ENCODE results near the gene CDH4.

DNA sequence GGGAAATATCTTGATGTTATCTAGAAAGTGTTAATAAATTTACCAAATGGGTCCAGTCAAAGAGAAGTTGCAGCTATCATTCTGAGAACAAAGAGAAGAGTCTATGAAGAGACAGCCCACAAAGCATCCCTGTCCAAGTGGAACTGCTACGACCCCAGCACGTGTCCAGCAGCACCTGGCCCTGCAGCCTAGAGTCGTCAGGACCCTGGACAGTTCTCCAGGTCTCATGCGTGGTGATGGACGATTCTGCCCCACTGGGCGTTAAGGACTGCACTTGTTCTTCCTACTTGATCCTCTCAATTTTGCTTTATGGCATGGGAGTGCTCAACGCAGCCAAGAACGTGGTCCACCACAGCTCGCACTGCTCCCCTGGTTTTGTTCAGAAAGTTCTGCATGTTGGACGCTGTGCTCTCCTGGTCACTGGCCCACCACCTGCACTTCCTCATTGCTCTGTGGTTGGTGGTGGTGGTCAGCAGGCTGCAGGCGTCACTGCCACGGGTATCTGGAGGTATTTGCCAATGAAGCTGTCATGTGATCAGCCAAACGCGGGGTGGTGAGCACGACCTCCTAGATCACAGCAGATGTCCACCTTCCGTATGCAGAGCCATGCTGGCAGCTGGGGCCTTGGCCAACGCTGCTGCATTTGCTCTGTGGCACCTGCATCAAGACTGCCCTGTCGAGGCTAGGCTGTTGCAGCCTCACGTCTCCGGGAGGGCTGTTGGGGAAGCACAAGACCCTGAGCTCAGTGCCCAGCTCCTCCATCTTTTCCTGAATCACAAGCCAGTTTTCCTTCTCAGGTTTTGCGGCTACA is 356.4 kb downstream of the CDH4 start:
- TF ChIP-seq, protein P1, sequence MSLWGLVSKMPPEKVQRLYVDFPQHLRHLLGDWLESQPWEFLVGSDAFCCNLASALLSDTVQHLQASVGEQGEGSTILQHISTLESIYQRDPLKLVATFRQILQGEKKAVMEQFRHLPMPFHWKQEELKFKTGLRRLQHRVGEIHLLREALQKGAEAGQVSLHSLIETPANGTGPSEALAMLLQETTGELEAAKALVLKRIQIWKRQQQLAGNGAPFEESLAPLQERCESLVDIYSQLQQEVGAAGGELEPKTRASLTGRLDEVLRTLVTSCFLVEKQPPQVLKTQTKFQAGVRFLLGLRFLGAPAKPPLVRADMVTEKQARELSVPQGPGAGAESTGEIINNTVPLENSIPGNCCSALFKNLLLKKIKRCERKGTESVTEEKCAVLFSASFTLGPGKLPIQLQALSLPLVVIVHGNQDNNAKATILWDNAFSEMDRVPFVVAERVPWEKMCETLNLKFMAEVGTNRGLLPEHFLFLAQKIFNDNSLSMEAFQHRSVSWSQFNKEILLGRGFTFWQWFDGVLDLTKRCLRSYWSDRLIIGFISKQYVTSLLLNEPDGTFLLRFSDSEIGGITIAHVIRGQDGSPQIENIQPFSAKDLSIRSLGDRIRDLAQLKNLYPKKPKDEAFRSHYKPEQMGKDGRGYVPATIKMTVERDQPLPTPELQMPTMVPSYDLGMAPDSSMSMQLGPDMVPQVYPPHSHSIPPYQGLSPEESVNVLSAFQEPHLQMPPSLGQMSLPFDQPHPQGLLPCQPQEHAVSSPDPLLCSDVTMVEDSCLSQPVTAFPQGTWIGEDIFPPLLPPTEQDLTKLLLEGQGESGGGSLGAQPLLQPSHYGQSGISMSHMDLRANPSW (CRISPR knock-in tag; IDR thresholded peaks at IDR 0.05; ENCODE audit: borderline replicate concordance): no peak
- no peak for TF ChIP-seq RNF2 (conservative IDR thresholded peaks at IDR 0.05; ENCODE audit: low read depth)
- no peak for TF ChIP-seq DZIP1 (CRISPR knock-in tag; IDR thresholded peaks at IDR 0.05)
- TF ChIP-seq PREB (CRISPR knock-in tag; IDR thresholded peaks at IDR 0.05): no peak
- no peak for TF ChIP-seq MYNN (CRISPR knock-in tag; IDR thresholded peaks at IDR 0.05; ENCODE audit: low read depth)
- TF ChIP-seq ERF (CRISPR knock-in tag; IDR thresholded peaks at IDR 0.05): no peak
- no peak for TF ChIP-seq NONO (IDR thresholded peaks at IDR 0.05)
- no peak for TF ChIP-seq NONO (CRISPR knock-in tag; conservative IDR thresholded peaks at IDR 0.05)
- peak; percentile 16 for TF ChIP-seq XRCC5 (optimal IDR thresholded peaks at IDR 0.05; ENCODE audit: low read length)
- no peak for TF ChIP-seq SAFB2 (CRISPR knock-in tag; IDR thresholded peaks at IDR 0.05; ENCODE audit: borderline replicate concordance, low read depth)
- no peak for TF ChIP-seq POLR2A (IDR thresholded peaks at IDR 0.05; ENCODE audit: insufficient read depth in 1 of 2, low read depth in 2 of 2, low read length in 2 of 2)
- TF ChIP-seq CAMTA2 (CRISPR knock-in tag; IDR thresholded peaks at IDR 0.05; ENCODE audit: borderline replicate concordance): no peak

Data from HepG2 (cell line).